NOMO-1 treated with dmso at 0.1 percent for 144 hours (cell line): ENCODE measurements around the gene CXCL6.

Source experiments
- DNase-seq: peaks from one replicate; lab custom pipeline; 2025; ENCODE audit not compliant: unreplicated experiment; lab: John Stamatoyannopoulos, UW

CXCL6 gene

GRCh38 chr4:73842696-73843095 lies 6.2 kb downstream of the CXCL6 start:
- DNase-seq, result no peak

GRCh38 chr4:73843369-73843768 lies 6.9 kb downstream of the CXCL6 start:
- DNase-seq, result no peak

GRCh38 chr4:73844345-73844744 lies 7.9 kb downstream of the CXCL6 start:
- no peak for DNase-seq

DNA sequence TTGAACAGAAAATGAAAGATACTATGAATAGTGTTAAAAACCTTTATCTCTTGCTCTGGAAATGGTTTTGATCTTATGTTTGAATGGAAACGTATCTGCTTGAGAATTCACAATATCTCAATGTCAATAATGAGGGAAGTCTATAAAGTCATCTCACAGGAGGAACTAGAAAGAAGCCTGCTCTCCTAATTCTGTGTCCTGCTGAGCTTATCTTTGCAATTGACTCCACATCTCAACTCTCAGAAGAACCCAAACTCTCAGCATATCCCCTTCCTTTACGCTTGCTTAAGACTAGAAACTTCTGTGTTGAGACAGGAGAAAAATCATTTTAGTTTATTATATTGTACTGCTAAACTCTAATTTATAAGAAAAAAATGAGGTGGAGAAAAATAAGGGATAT lies 8.3 kb downstream of the CXCL6 start:
- DNase-seq, result no peak

DNA sequence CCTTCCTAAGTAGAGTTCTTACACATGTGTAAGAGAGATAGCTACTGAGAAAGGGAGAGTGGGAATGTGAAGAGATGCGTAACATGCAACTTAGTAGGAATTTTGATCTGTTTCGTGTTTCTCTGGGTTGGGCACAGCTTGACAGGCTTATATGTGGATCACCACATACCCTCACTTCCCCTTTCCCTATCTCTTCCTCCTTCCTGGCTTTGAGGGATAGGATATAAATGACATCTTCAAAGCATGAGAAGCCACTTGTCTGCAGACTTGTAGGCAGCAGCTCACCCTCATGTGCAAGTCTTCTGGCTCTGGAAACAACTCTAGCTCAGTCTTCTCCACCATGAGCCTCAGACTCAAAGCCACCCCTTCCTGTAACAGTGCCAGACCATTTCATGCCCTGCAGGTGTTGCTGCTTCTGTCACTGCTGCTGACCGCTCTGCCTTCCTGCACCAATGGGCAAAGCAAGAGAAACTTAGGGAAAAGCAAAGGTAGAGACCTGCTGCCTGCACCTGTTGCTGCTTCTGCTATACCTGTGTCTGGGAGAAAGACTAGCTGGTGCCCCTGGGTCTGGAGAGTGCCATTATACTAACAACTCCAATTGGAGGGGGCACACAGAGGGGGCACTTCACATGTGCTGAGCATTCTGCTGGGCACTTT lies 11.2 kb downstream of the CXCL6 start:
- no peak for DNase-seq

DNA sequence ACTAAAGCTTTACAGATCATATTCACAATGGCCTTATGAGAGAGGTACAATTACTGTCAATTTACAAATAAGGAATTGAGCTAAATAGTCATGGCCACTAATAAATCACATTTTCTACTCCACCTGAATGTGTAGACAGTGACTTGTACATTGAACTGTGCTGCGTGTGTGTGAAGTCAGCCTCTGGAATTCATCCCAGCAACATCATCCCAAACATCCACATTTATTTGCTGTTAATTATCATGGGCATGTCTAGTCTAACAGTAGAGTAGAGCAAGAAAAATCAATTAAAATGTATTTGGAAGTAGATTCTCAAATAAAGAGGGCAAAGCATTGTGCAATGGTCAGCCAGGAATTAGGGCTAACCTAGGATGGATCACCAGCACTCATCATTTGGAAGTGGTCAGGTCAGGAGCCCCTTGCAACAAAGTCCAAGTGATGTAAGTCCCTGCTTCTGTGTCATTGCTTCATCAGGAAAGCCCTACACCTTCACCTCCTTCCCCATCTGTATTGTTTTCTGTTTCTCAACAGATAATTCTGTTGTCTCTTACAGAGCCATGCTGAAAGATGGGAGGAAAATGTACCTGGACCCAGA lies 11.8 kb downstream of the CXCL6 start:
- DNase-seq, result no peak

DNA sequence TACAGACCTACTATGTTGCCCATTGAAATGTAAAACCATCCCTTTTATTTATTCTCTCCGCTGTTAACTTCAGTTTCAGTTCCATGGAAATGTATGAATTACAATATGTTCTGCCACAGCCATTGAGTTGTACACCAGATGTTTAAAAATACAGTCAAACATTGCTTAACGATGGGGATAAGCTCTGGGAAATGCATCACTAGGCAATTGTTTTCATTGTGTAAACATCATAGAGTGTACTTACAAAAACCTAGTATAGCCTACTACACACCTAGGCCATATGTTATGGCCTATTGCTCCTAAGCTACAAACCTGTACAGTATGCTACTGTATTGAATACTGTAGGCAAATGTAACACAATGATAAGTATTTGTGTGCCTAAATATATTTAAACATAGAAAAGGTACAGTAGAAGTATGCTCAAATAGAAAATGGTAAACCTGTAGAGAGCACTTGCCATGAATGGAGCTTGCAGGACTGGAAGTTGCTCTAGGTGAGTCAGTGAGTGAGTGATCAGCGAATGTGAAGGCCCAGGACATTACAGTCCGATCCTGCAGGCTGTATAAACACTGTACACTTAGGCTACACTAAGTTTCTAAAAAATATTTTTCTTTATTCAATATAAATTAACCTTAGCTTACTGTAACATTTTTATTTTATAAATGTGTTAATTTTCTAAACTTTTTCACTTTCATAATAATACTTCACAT lies 13.9 kb downstream of the CXCL6 start:
- no peak for DNase-seq

GRCh38 chr4:73851293-73851692 lies 14.8 kb downstream of the CXCL6 start:
- DNase-seq, result no peak

GRCh38 chr4:73852771-73853170 lies 16.3 kb downstream of the CXCL6 start:
- no peak for DNase-seq

GRCh38 chr4:73853246-73853704 lies 16.8 kb downstream of the CXCL6 start, which contains the start of gene PF4V1:
TSS of gene PF4V1 (plus strand) at chr4:73853296. CDS start at chr4:73853363, 67 bp downstream.
- no peak for DNase-seq

GRCh38 chr4:73853718-73854473 lies 17.4 kb downstream of the CXCL6 start:
- no peak for DNase-seq

DNA sequence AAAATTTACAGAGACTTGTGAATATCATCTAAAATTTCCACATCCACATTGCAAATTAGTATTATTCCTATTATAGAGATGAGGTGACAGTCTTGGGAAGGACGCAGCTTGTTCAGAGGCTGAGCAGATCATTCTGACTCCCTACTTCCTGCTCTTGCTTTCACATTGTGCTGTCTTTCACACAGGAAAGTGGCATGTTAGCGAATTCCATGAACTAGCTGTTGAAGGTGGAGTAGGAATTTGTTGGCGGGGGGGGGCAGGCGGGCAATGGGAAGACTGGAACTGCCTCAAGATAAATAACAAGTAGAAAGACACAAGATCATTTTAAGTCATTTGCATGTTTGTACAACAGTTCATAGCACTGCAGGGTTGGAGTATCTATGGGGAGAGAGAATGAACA lies 18.9 kb downstream of the CXCL6 start:
- DNase-seq, result no peak

GRCh38 chr4:73856518-73856917 lies 20.0 kb downstream of the CXCL6 start:
- DNase-seq, result no peak

GRCh38 chr4:73859614-73860088 lies 23.2 kb downstream of the CXCL6 start:
- no peak for DNase-seq

DNA sequence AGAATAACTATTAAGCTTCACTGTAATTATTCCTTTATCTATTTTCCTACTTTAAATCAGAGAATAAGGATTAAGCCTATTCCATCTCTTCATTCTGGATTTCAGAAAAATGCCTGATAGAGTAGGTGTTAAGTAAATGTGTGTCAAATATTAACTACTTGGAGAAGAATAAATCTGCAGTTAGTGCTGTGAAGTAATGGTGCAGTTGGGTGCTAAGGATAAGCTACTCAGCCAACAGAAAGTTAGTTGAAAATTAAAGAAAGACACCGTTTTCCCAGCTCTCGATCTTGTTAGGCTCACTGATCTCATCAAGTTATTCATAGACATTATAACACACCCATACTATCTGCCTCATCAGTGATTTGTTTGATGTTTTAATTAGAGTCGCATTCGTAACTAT lies 23.7 kb downstream of the CXCL6 start:
- DNase-seq, result no peak

DNA sequence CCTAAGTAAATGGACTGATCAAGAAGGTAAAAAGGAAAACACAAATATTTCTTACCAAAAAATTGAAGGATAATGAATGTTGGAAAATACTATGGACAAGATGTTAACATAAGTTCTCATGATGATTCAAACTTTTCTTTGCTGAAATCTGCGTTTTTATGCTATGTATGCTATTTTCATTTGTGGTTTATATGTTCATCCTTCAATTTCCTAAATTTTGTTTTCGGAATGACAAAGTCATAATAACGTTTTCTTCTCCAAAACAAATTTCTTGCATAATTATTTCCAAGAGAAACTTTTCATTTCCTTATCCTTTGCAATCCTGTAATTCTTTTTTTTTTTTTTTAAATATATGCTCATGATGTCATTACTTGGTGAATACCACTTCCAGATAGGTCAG lies 24.4 kb downstream of the CXCL6 start:
- no peak for DNase-seq

DNA sequence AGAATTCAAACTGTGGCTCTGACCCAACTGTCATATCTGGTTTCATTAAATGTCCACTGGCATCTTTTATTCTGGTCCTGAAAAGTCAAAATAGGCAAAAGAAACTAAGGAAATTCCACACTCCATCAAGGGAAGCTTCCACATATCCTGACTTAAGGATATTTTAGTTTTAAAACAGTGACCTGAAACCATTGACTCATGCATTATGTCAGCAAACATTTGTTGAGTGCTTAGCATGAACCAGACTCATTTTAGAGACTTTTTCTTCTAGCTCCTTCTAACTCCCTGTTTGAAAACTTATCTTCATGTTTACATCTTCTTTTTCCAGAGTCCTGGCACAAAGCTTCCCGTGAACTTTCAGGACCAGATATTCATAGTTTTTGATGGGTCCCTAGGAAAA lies 25.8 kb downstream of the CXCL6 start:
- DNase-seq, result no peak

- DNase-seq, result no peak
Observed at GRCh38 chr4:73864365-73864764, 27.9 kb downstream of the CXCL6 start.

DNA sequence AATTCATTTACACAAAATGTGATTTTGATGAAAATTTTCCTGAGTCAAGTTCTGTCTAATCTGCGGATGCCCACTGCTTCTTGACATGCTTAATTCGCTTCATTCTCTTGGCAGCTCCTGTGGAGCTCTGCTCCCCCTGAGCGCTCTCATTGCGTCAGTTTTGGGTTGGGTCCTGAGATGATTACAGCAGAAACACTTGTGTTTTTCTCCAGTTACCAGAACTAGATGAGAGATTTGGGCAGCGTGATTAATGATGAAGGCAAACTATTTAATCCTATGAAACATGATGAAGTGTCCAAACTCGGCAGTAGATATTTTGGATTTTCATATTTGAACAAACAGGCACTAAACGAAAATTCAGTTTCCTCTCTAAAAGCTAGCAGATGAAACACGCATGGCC lies 28.5 kb downstream of the CXCL6 start:
- DNase-seq, result no peak

DNA sequence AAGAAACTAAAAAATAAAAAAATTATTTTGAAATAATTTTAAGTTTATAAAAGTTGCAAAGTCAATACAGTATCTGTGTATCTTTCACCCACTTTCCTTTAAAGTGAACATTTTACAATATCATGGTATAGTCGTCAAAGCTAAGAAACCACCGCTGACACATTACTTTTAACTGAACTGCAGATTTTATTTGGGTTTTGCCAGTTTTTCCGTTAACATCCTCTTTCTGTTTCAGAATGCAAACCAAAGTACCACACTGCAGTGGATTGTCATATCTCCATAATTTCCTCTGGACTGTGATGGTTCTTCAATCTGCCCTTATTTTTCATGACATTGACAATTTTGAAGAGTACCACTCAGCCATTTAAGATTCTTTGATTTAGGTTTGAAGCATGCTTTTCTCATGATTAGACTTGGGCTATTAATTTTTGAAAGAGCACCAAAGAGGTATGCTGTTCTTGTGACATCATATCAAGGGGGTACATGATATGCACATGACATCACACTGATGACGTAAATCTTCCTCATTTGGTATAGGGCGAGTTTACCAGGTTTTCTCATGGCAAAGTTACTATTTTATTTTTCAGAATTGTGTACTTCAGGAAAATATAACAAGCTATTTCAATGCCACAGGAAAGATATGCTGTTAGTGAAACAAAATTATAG lies 29.1 kb downstream of the CXCL6 start:
- DNase-seq, result no peak

DNA sequence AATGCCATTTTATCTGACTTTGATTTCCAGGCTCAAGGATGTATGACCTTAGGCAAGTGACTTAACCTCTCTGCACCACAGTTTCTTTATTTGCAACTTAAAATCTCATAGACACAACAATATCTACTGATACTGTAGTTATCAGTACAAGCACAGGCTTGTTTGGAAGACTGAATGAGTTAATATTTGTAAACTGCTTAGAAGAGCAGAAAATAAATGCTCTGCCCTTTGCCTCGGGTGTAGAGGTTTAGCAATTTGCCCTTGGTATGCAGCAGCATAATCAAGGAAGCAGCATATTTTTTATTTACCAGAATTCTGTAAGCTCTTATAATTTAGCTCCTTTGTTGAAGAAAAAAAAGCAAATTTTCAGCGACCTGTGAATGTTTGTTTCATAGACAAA lies 29.8 kb downstream of the CXCL6 start:
- DNase-seq, result no peak
